Activated CD4-positive, alpha-beta T cell treated with anti-CD3 and anti-CD28 coated beads, Interleukin-2, Interleukin-6, amounts not matched to agents 100 ng/mL and 50 ng/mL, durations not matched to agents 16 hours and 8 hours (primary cell): ENCODE measurements around the gene DISC1.
"Not testable (repeated sequence)": the region's sequence is repeated elsewhere in the genome, so short reads cannot be mapped to it uniquely, and the experiment has no call there.

Source experiments
- DNase-seq: peaks from one replicate; pipeline ENCODE4 v3.0.0-alpha.2; 2020

Gene DISC1

GRCh38 chr1:231639819-231640218 is 13.2 kb downstream of the DISC1 start:
- no peak for DNase-seq

- DNase-seq: not testable (repeated sequence)
These were observed 14.9 kb downstream of the DISC1 start for GRCh38 chr1:231641444-231641843.

- not testable (repeated sequence) for DNase-seq
These were observed 15.5 kb downstream of the DISC1 start for GRCh38 chr1:231642061-231642460.

- DNase-seq: no peak
These were observed 16.0 kb downstream of the DISC1 start for GRCh38 chr1:231642618-231643017.

- DNase-seq: no peak
These were observed 16.7 kb downstream of the DISC1 start for GRCh38 chr1:231643071-231643934.

GRCh38 chr1:231643935-231644237 is 17.3 kb downstream of the DISC1 start:
- no peak for DNase-seq

GRCh38 chr1:231645634-231646033 is 19.0 kb downstream of the DISC1 start:
- DNase-seq: not testable (repeated sequence)

GRCh38 chr1:231646165-231646564 is 19.6 kb downstream of the DISC1 start:
- not testable (repeated sequence) for DNase-seq

GRCh38 chr1:231651621-231652260 is 25.2 kb downstream of the DISC1 start:
- not testable (repeated sequence) for DNase-seq

GRCh38 chr1:231653632-231654031 is 27.0 kb downstream of the DISC1 start:
- no peak for DNase-seq

- DNase-seq: no peak
These were observed 30.2 kb downstream of the DISC1 start for GRCh38 chr1:231656741-231657140.

GRCh38 chr1:231658223-231658622 is 31.6 kb downstream of the DISC1 start:
- not testable (repeated sequence) for DNase-seq

- no peak for DNase-seq
These were observed 33.6 kb downstream of the DISC1 start for GRCh38 chr1:231660198-231660597.

- no peak for DNase-seq
These were observed 36.7 kb downstream of the DISC1 start for GRCh38 chr1:231663211-231663792.

- DNase-seq: no peak
These were observed 38.5 kb downstream of the DISC1 start for GRCh38 chr1:231665101-231665500.

- no peak for DNase-seq
These were observed 39.1 kb downstream of the DISC1 start for GRCh38 chr1:231665726-231666125.

GRCh38 chr1:231666220-231666936 is 39.8 kb downstream of the DISC1 start:
- no peak for DNase-seq

- DNase-seq: no peak
These were observed 40.5 kb downstream of the DISC1 start for GRCh38 chr1:231666937-231667608.

- no peak for DNase-seq
These were observed 41.4 kb downstream of the DISC1 start for GRCh38 chr1:231667896-231668506.

- no peak for DNase-seq
These were observed 42.2 kb downstream of the DISC1 start for GRCh38 chr1:231668826-231669225.

- not testable (repeated sequence) for DNase-seq
These were observed 43.5 kb downstream of the DISC1 start for GRCh38 chr1:231669864-231670621.

GRCh38 chr1:231670755-231671154 is 44.2 kb downstream of the DISC1 start:
- DNase-seq: no peak
